ENCODE measurements around the gene F11R. TPM values are rescaled to one million over a fixed set of nuclear protein-coding genes. Genes with fewer than 3 reads are reported as not detected.

F11R gene
- total and polyA plus RNA-seq, 2 of the 13 experiments (the other 11 are each of a cell fraction or from before 2014, with no cell fraction given), result 95.8 to 105 TPM

GRCh38 chr1:161013488-161014230 lies 7.3 kb downstream of the F11R start (continued):
- TF ChIP-seq, protein P1, sequence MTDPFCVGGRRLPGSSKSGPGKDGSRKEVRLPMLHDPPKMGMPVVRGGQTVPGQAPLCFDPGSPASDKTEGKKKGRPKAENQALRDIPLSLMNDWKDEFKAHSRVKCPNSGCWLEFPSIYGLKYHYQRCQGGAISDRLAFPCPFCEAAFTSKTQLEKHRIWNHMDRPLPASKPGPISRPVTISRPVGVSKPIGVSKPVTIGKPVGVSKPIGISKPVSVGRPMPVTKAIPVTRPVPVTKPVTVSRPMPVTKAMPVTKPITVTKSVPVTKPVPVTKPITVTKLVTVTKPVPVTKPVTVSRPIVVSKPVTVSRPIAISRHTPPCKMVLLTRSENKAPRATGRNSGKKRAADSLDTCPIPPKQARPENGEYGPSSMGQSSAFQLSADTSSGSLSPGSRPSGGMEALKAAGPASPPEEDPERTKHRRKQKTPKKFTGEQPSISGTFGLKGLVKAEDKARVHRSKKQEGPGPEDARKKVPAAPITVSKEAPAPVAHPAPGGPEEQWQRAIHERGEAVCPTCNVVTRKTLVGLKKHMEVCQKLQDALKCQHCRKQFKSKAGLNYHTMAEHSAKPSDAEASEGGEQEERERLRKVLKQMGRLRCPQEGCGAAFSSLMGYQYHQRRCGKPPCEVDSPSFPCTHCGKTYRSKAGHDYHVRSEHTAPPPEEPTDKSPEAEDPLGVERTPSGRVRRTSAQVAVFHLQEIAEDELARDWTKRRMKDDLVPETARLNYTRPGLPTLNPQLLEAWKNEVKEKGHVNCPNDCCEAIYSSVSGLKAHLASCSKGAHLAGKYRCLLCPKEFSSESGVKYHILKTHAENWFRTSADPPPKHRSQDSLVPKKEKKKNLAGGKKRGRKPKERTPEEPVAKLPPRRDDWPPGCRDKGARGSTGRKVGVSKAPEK (CRISPR knock-in tag; IDR thresholded peaks at IDR 0.05; ENCODE audit: borderline replicate concordance), result no peak; the same call in 1 of the 2 replicates
- TF ChIP-seq KAT7 (CRISPR knock-in tag; IDR thresholded peaks at IDR 0.05; ENCODE audit: borderline replicate concordance), result peak; percentile 95
- peak; percentile 91 for TF ChIP-seq ZEB1 (IDR thresholded peaks at IDR 0.05; ENCODE audit: insufficient replicate concordance, low read depth)
- peak; percentile 67; the same call in 1 of the 2 replicates for TF ChIP-seq HOXA5 (CRISPR knock-in tag; IDR thresholded peaks at IDR 0.05)
- no peak for TF ChIP-seq ZNF546 (CRISPR knock-in tag; conservative IDR thresholded peaks at IDR 0.05)
- peak; percentile 87 for TF ChIP-seq ZFP91 (CRISPR knock-in tag; IDR thresholded peaks at IDR 0.05; ENCODE audit: borderline replicate concordance)
- TF ChIP-seq ZNF589 (CRISPR knock-in tag; conservative IDR thresholded peaks at IDR 0.05), result no peak
- no peak; the same call in 1 of the 2 replicates for TF ChIP-seq ZBTB39 (CRISPR knock-in tag; IDR thresholded peaks at IDR 0.05)
- no peak for TF ChIP-seq HNRNPL (IDR thresholded peaks at IDR 0.05; ENCODE audit: low read depth, low read length)
- TF ChIP-seq PHF5A (CRISPR knock-in tag; IDR thresholded peaks at IDR 0.05; ENCODE audit: low read depth, unreplicated experiment), result peak; percentile 65
- no peak for TF ChIP-seq ZNF407 (CRISPR knock-in tag; IDR thresholded peaks at IDR 0.05; ENCODE audit: not compliant biosample characterization)
- 0 out of 2 replicates have a peak, but pooled peaks have one; percentile 60 for TF ChIP-seq ZSCAN29 (CRISPR knock-in tag; conservative IDR thresholded peaks at IDR 0.05)
- peak; percentile 82; the same call in 1 of the 2 replicates for TF ChIP-seq RFXAP (CRISPR knock-in tag; IDR thresholded peaks at IDR 0.05; ENCODE audit: borderline replicate concordance)

Data from HepG2 (cell line).